ENCODE results near the gene CACNA1C. TPM values are rescaled to one million over a fixed set of nuclear protein-coding genes. Genes with fewer than 3 reads are reported as not detected.
A peak's percentile ranks its signal among the peaks of the same experiment; 100 is the strongest.

Gene CACNA1C
- total and polyA plus RNA-seq, 2 of the 4 experiments (the other 2 are of a cell fraction) = 1.6 to 2.6 TPM

- H3K27me3 ChIP-seq (ENCODE audit: control insufficient read depth, insufficient read depth, low read length) = no peaks in the 10 kb centered on the region
- peaks cover 13% of the 10 kb centered on the region; the same call in 1 of the 2 replicates for H3K9me1 ChIP-seq (ENCODE audit: insufficient read depth, low read length)
- H4K5ac ChIP-seq (ENCODE audit: low read depth, low read length) = peak overlapping the region; percentile 17
- H3K4me2 ChIP-seq (ENCODE audit: low read depth, low read length) = peak overlapping the region; percentile 26; the same call in 1 of the 2 replicates
- WGBS, 2 experiments (ENCODE audit: extremely low coverage in 2 of 2, insufficient read length in 1 of 2) = 40% methylated on average over 3 of the region's 7 CpGs; no CpG with 5 or more reads in 1 of the 2 experiments
- peak overlapping the region; percentile 9; the same call in 1 of the 2 replicates for H3K23ac ChIP-seq (ENCODE audit: low read depth, low read length)
- peak overlapping the region; percentile 91 for H3K4ac ChIP-seq (ENCODE audit: low read depth, low read length)
- peak overlapping the region; percentile 97 for H2BK120ac ChIP-seq (ENCODE audit: low read depth, low read length)
- H3K9ac ChIP-seq (ENCODE audit: low read depth, low read length) = no peak overlapping the region
- H3K9me3 ChIP-seq (ENCODE audit: control insufficient read depth, insufficient read depth, low read length) = no peaks in the 10 kb centered on the region
- ChIA-PET POLR2A (ENCODE audit: unreplicated experiment) (no interaction called here), CTCF (no interaction called here)
- H3K4me3 ChIP-seq (ENCODE audit: insufficient read depth, low read depth, low read length) = no peak overlapping the region
- peak overlapping the region; percentile 54 for H2AFZ ChIP-seq (replicated peaks; ENCODE audit: low read length, poor library complexity)
- H3K4me1 ChIP-seq (ENCODE audit: control insufficient read depth, insufficient read depth, low read length) = peaks cover 19% of the 10 kb centered on the region
- peak overlapping the region; percentile 79 for H3K56ac ChIP-seq (ENCODE audit: extremely low read depth, insufficient read depth, low read length)
- dilution Hi-C loops (cut with HindIII; ENCODE audit: low sequenced_read_pairs, unreplicated experiment) = no loop called here
- peak overlapping the region; percentile 92 for H4K91ac ChIP-seq (ENCODE audit: insufficient read depth, low read depth, low read length)
- H3K36me3 ChIP-seq (ENCODE audit: control insufficient read depth, insufficient read depth, low read length) = no peaks in the 10 kb centered on the region
- peak overlapping the region; percentile 55 for H2AK5ac ChIP-seq (ENCODE audit: low read depth, low read length)
- peak overlapping the region; percentile 67; the same call in 2 of the 3 replicates for H2BK15ac ChIP-seq (ENCODE audit: low read depth, low read length)
- H3K79me1 ChIP-seq (ENCODE audit: low read depth in 1 of 2, low read length in 2 of 2) = peaks cover 2 to 18% of the 10 kb centered on the region in 2 experiments; a peak in 3 of 4 replicates
- H3K14ac ChIP-seq (replicated peaks; ENCODE audit: low read depth, low read length) = peak overlapping the region; percentile 66; the same call in 1 of the 2 replicates
- H3K18ac ChIP-seq (ENCODE audit: low read depth, low read length) = peak overlapping the region; percentile 33
- DNase-seq (peak; percentile 84), ATAC-seq (ENCODE audit: low read depth) (peak; percentile 79)
- no peaks in the 10 kb centered on the region for H4K20me1 ChIP-seq (ENCODE audit: insufficient read depth, low read length)
- no peak overlapping the region for H2AK9ac ChIP-seq (replicated peaks; ENCODE audit: low read depth, low read length, poor library complexity)
- in situ Hi-C loops (cut with MboI; ENCODE audit: low sequenced_read_pairs) = no loop called here
- peak overlapping the region; percentile 74 for H2BK20ac ChIP-seq (ENCODE audit: low read depth, low read length)
- intact Hi-C loops (cut with micrococcal nuclease) = no loop called here
- TF ChIP-seq CEBPB (IDR thresholded peaks at IDR 0.05; ENCODE audit: low read depth, low read length) (peak; percentile 18; the same call in 1 of the 2 replicates), MXI1 (IDR thresholded peaks at IDR 0.05; ENCODE audit: borderline replicate concordance, low read depth, low read length) (no peak), FOS (IDR thresholded peaks at IDR 0.05; ENCODE audit: low read depth, low read length) (peak; percentile 49; the same call in 1 of the 2 replicates)
- peak overlapping the region; percentile 69 to 93 for H4K8ac ChIP-seq (ENCODE audit: low read depth in 2 of 2, low read length in 2 of 2)
- H3K27ac ChIP-seq (ENCODE audit: insufficient read depth, low read length) = peak overlapping the region; percentile 58
- no TSS peak for BruUV-seq (replicated peaks)
- peak overlapping the region; percentile 82 for H2BK5ac ChIP-seq (ENCODE audit: low read depth, low read length, poor library complexity, severe bottlenecking)
Measured at GRCh38 chr12:2256915-2257314, 204.1 kb downstream of the CACNA1C start.

Data from IMR-90 (cell line).